Prostate gland (tissue), 2 donors: ENCODE results near the gene MS4A12. TPM values are rescaled to one million over a fixed set of nuclear protein-coding genes. Genes with fewer than 3 reads are reported as not detected.

Experiments used
- DNase-seq: peaks from one replicate; pipeline ENCODE4 v3.0.0-alpha.2; 2019; ENCODE audit warnings: low spot score
- H3K27ac ChIP-seq, 2 donors: fragments of 200-600 bp; sonication (generic); 2 replicates each; pipeline ENCODE4 v1.5.1; 2017 to 2019
- H3K27me3 ChIP-seq: fragments of 200-600 bp; sonication (generic); replicated peaks from 2 replicates; pipeline ENCODE4 v1.5.1; 2019; ENCODE audit not compliant: insufficient read depth
- H3K36me3 ChIP-seq, 2 donors: fragments of 200-600 bp; sonication (generic); 1 replicate in 1 of 2; 2 replicates in 1 of 2; pipeline versions ENCODE4 v1.5.1 to v1.8.1; 2017 to 2019
- H3K4me1 ChIP-seq: fragments of 200-600 bp; sonication (generic); replicated peaks from 2 replicates; pipeline ENCODE4 v1.5.1; 2019
- H3K4me3 ChIP-seq, 2 donors: fragments of 200-600 bp; sonication (generic); 2 replicates each; pipeline ENCODE4 v1.5.1; 2017 to 2019
- H3K9me3 ChIP-seq: fragments of 200-600 bp; sonication (generic); 2 replicates; pipeline ENCODE4 v1.5.1; 2017
- POLR2A ChIP-seq: fragments of 450-650 bp; IDR thresholded peaks from one replicate; pipeline ENCODE4 v1.6.1; 2016; ENCODE audit warnings: antibody characterized with exemption, mild to moderate bottlenecking
- POLR2AphosphoS5 ChIP-seq: sonication (generic); formaldehyde crosslinking; IDR thresholded peaks from one replicate; pipeline ENCODE4 v1.6.1; 2017; ENCODE audit warnings: antibody characterized with exemption
- WGBS: methylation state at CpG from one replicate; pipeline ENCODE4 v1.1.5; 2018; 5-methylcytosine and 5-hydroxymethylcytosine counted together
- intact Hi-C: fragments of 100-400 bp; cut with DNase I; formaldehyde crosslinking; loops from one replicate; pipeline ENCODE4 v1.14.2; 2022
- total RNA-seq, 2 donors: library from RNA; depleted of rRNA; stranded (reverse); fragments of >200 nt; gene quantifications; one replicate each; pipeline ENCODE4 v1.1.0, GENCODE V29; 2016
- TF ChIP-seq, protein P1 (sequence below), 4 experiments: fragments of 200-600 bp in 2 of 4; fragments of 450-650 bp in 2 of 4; sonication (generic) in 2 of 4; IDR thresholded peaks; 1 replicate in 3 of 4; 2 replicates in 1 of 4; pipeline ENCODE4 v1.5.1; 2016 to 2019; ENCODE audit warnings: antibody characterized with exemption in 4 of 4, mild to moderate bottlenecking in 2 of 4, moderate library complexity in 2 of 4

Gene MS4A12
- total RNA-seq, 2 donors from 2014 or later: not detected

DNA sequence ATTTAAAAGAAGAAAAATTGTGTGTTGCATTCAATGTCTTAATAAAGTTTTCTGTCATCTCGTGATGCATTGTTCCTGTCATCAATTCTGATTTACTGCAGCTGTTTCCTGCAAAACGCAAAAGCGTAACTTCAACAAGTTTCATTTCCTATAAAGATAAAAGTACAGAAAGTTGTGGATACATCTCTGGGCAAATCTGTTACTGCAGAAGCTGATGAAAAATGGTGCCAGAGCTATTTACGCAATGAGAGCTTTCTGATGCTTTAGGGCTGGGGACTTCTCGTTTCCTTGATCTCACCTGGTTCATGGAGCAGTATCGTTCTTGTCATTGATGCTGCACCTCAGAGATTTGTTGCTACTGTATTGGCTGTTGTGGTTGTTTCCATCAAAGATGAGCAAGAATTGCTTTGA, 15.5 kb upstream of the MS4A12 start:
- Histone ChIP-seq H3K4me1 (no peaks in the 10 kb centered on the region), H3K4me3 (no peak overlapping the region), H3K36me3 (no peaks in the 10 kb centered on the region), H3K27me3 (no peaks in the 10 kb centered on the region), H3K9me3 (no peaks in the 10 kb centered on the region), H3K27ac (no peak overlapping the region)
- no peak for DNase-seq
- intact Hi-C loops: no loop called here
- TF ChIP-seq POLR2A: no peak
- TF ChIP-seq, protein P1, sequence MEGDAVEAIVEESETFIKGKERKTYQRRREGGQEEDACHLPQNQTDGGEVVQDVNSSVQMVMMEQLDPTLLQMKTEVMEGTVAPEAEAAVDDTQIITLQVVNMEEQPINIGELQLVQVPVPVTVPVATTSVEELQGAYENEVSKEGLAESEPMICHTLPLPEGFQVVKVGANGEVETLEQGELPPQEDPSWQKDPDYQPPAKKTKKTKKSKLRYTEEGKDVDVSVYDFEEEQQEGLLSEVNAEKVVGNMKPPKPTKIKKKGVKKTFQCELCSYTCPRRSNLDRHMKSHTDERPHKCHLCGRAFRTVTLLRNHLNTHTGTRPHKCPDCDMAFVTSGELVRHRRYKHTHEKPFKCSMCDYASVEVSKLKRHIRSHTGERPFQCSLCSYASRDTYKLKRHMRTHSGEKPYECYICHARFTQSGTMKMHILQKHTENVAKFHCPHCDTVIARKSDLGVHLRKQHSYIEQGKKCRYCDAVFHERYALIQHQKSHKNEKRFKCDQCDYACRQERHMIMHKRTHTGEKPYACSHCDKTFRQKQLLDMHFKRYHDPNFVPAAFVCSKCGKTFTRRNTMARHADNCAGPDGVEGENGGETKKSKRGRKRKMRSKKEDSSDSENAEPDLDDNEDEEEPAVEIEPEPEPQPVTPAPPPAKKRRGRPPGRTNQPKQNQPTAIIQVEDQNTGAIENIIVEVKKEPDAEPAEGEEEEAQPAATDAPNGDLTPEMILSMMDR (IDR thresholded peaks at IDR 0.05): no peak
- TF ChIP-seq POLR2AphosphoS5: no peak
- 64% methylated on average over 6 of the region's 6 CpGs for WGBS

DNA sequence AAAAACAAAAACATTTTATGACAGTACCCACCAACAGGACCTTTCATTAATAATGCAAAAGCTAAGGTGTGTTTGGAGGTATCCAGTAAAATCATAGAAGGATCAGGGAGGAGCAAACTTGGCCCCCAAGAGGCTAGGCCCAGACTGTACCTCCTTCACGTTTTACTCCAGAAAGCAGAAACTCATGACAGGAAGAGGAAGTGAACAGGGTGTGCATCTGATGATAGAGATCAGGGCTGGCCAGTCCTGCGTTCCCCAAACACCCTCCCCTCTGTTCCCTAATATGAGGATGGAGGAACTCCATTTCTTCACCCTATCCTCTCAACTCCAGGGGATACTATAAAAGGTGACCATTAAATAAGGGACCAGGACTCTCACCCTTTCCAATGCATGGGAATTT, 10.2 kb upstream of the MS4A12 start:
- 53% methylated on average over 2 of the region's 2 CpGs for WGBS

DNA sequence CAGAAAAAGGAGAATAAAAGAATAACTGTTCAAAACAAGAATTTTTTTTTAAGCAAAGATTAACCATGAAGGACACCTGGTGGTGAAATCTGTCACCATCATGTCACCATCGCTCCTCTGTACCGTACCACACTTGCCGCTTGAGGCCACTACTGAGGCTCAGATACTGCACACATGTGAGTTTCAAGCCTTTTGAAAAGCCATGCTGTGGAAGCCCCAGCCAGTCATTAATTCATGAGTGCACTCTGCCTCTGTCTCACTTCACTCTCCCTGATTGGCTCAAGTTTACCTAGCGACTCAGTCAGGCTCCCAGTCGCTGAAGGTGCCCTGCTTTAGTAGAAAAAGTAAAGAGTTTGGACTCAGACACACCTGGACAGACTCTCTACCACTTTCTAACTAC, 6.6 kb upstream of the MS4A12 start:
- WGBS: 75% methylated on average over 5 of the region's 5 CpGs
- Histone ChIP-seq H3K4me1 (no peaks in the 10 kb centered on the region), H3K27me3 (no peaks in the 10 kb centered on the region), H3K36me3 (no peaks in the 10 kb centered on the region), H3K27ac (no peak overlapping the region), H3K4me3 (no peak overlapping the region), H3K9me3 (no peaks in the 10 kb centered on the region)
- TF ChIP-seq, protein P1 (IDR thresholded peaks at IDR 0.05): peak in 3 of 4 experiments; percentile 44 to 49 (median 49)
- TF ChIP-seq POLR2A (no peak), POLR2AphosphoS5 (no peak)
- intact Hi-C loops: no loop called here
- peak; percentile 19 for DNase-seq

More for the DNA sequence above, 10.2 kb upstream of the MS4A12 start:
- DNase-seq: no peak
- Histone ChIP-seq H3K4me1 (no peaks in the 10 kb centered on the region), H3K27ac (no peak overlapping the region), H3K9me3 (no peaks in the 10 kb centered on the region), H3K4me3 (no peak overlapping the region), H3K27me3 (no peaks in the 10 kb centered on the region), H3K36me3 (no peaks in the 10 kb centered on the region)
- intact Hi-C loops: no loop called here
- TF ChIP-seq, protein P1 (IDR thresholded peaks at IDR 0.05): no peak
- TF ChIP-seq POLR2AphosphoS5 (no peak), POLR2A (no peak)

- no peak for DNase-seq
- no peak for TF ChIP-seq POLR2AphosphoS5
- no peak for TF ChIP-seq POLR2A
- TF ChIP-seq, protein P1 (IDR thresholded peaks at IDR 0.05): no peak
- intact Hi-C loops: no loop called here
- no peaks in the 10 kb centered on the region for H3K4me1 ChIP-seq
- no peaks in the 10 kb centered on the region for H3K27me3 ChIP-seq
- no peak overlapping the region for H3K4me3 ChIP-seq
- no peak overlapping the region for H3K27ac ChIP-seq
- H3K9me3 ChIP-seq: no peaks in the 10 kb centered on the region
- H3K36me3 ChIP-seq: no peaks in the 10 kb centered on the region
- WGBS: 96% methylated on average over 2 of the region's 2 CpGs
These were observed 876 bp downstream of the MS4A12 start for GRCh38 chr11:60493454-60493853.

GRCh38 chr11:60498399-60498798, 5.8 kb downstream of the MS4A12 start:
- no peaks in the 10 kb centered on the region for H3K4me1 ChIP-seq
- DNase-seq: no peak
- no peaks in the 10 kb centered on the region for H3K27me3 ChIP-seq
- intact Hi-C loops: no loop called here
- no peak overlapping the region for H3K4me3 ChIP-seq
- 71% methylated on average over 2 of the region's 2 CpGs for WGBS
- no peaks in the 10 kb centered on the region for H3K36me3 ChIP-seq
- H3K9me3 ChIP-seq: no peaks in the 10 kb centered on the region
- TF ChIP-seq, protein P1 (IDR thresholded peaks at IDR 0.05): no peak
- TF ChIP-seq POLR2A (no peak), POLR2AphosphoS5 (no peak)
- H3K27ac ChIP-seq: no peak overlapping the region
